HL-60 (cell line): ENCODE results near the gene TUBB2A.

Source experiments
- POLR2AphosphoS5 ChIP-seq: IDR thresholded peaks from 2 replicates; pipeline ENCODE4 v1.6.1; 2012; ENCODE audit warnings: low read depth
- TF ChIP-seq, protein P1 (sequence below): IDR thresholded peaks from one replicate; pipeline ENCODE4 v1.5.1; 2011; ENCODE audit warnings: low read length, control low read depth, inconsistent platforms; ENCODE audit not compliant: insufficient read depth

DNA sequence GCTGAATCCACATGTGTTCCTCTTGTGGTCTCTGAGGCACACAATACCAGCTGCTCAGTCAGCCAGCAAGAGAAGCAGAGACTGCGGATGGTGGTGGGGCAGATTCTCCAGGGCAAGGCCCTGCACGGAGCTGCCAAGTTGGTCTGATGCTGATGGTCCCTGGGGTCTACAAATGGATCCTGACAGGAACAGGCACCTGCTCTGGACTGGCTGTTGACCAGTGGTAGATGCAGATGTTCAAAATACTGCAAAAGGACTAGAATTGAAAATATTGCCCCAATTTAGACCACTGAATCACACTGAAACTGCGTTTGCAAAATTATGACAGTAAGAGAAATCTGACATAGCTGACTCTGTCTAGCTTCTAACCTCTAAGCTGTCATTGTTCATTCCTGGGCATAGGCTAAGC lies 29.6 kb upstream of the TUBB2A start:
- TF ChIP-seq, protein P1, sequence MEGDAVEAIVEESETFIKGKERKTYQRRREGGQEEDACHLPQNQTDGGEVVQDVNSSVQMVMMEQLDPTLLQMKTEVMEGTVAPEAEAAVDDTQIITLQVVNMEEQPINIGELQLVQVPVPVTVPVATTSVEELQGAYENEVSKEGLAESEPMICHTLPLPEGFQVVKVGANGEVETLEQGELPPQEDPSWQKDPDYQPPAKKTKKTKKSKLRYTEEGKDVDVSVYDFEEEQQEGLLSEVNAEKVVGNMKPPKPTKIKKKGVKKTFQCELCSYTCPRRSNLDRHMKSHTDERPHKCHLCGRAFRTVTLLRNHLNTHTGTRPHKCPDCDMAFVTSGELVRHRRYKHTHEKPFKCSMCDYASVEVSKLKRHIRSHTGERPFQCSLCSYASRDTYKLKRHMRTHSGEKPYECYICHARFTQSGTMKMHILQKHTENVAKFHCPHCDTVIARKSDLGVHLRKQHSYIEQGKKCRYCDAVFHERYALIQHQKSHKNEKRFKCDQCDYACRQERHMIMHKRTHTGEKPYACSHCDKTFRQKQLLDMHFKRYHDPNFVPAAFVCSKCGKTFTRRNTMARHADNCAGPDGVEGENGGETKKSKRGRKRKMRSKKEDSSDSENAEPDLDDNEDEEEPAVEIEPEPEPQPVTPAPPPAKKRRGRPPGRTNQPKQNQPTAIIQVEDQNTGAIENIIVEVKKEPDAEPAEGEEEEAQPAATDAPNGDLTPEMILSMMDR, result no peak
- TF ChIP-seq POLR2AphosphoS5, result no peak
